Right atrium auricular region (tissue), 2 donors: ENCODE measurements around the gene MRPL4. TPM values are rescaled to one million over a fixed set of nuclear protein-coding genes. Genes with fewer than 3 reads are reported as not detected.

Source experiments
- DNase-seq: peaks from one replicate; pipeline ENCODE4 v3.0.0-alpha.2; 2019; ENCODE audit warnings: low spot score
- H3K27ac ChIP-seq, 2 donors: fragments of 200-600 bp; sonication (generic); 1 replicate in 1 of 2; 2 replicates in 1 of 2; pipeline ENCODE4 v1.5.1; 2016 to 2019
- H3K27me3 ChIP-seq, 2 donors: fragments of 200-600 bp; sonication (generic); one replicate each; pipeline versions ENCODE4 v1.5.1 to v1.6.0; 2017 to 2019
- H3K36me3 ChIP-seq: fragments of 200-600 bp; sonication (generic); one replicate; pipeline ENCODE4 v1.5.1; 2016
- H3K4me1 ChIP-seq, 2 donors: fragments of 200-600 bp; sonication (generic); one replicate each; pipeline versions ENCODE4 v1.5.1 to v1.6.0; 2017 to 2019
- H3K4me3 ChIP-seq, 2 donors: fragments of 200-600 bp; sonication (generic); 1 replicate in 1 of 2; 2 replicates in 1 of 2; pipeline ENCODE4 v1.5.1; 2017 to 2019; ENCODE audit warnings: mild to moderate bottlenecking in 1 of 2, moderate library complexity in 1 of 2
- H3K9me3 ChIP-seq, 2 donors: fragments of 200-600 bp; sonication (generic); one replicate each; pipeline ENCODE4 v1.5.1; 2019
- total RNA-seq, 2 donors: library from RNA; depleted of rRNA; stranded (reverse); fragments of >200 nt; gene quantifications; one replicate each; pipeline ENCODE4 v1.1.0, GENCODE V29; 2016
- TF ChIP-seq, protein P1 (sequence below), 2 donors: fragments of 200-600 bp; sonication (generic); IDR thresholded peaks; one replicate each; pipeline ENCODE4 v1.5.1; 2019; ENCODE audit warnings: antibody characterized with exemption in 2 of 2

The MRPL4 gene
- total RNA-seq, 2 donors from 2014 or later, result 75.9 to 86.3 TPM

DNA sequence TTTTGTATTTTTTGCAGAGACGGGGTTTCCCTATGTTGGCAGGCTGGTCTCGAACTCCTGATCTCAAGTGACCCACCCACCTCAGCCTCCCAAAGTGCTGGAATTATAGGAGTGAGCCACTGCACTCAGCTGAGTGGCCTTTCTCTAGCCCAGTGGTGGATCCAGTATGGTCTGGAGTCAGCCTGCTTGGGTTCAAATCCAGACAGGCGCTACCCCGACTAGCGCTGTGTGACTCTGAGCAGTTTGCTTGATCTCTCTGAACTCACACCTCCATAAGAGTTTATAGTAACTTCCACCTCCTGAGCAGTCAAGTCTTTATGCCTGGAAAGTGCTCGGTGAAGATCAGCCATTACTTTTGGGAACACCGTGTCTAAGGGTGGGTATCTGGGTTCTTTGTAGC, 31.3 kb upstream of the MRPL4 start:
- Histone ChIP-seq H3K27me3 (no peaks in the 10 kb centered on the region), H3K27ac (no peak overlapping the region), H3K36me3 (peaks cover 11% of the 10 kb centered on the region), H3K4me3 (no peak overlapping the region), H3K4me1 (peaks cover 0 to 3% of the 10 kb centered on the region in 2 donors), H3K9me3 (no peaks in the 10 kb centered on the region)
- DNase-seq, result no peak
- TF ChIP-seq, protein P1, sequence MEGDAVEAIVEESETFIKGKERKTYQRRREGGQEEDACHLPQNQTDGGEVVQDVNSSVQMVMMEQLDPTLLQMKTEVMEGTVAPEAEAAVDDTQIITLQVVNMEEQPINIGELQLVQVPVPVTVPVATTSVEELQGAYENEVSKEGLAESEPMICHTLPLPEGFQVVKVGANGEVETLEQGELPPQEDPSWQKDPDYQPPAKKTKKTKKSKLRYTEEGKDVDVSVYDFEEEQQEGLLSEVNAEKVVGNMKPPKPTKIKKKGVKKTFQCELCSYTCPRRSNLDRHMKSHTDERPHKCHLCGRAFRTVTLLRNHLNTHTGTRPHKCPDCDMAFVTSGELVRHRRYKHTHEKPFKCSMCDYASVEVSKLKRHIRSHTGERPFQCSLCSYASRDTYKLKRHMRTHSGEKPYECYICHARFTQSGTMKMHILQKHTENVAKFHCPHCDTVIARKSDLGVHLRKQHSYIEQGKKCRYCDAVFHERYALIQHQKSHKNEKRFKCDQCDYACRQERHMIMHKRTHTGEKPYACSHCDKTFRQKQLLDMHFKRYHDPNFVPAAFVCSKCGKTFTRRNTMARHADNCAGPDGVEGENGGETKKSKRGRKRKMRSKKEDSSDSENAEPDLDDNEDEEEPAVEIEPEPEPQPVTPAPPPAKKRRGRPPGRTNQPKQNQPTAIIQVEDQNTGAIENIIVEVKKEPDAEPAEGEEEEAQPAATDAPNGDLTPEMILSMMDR (IDR thresholded peaks at IDR 0.05), result no peak

DNA sequence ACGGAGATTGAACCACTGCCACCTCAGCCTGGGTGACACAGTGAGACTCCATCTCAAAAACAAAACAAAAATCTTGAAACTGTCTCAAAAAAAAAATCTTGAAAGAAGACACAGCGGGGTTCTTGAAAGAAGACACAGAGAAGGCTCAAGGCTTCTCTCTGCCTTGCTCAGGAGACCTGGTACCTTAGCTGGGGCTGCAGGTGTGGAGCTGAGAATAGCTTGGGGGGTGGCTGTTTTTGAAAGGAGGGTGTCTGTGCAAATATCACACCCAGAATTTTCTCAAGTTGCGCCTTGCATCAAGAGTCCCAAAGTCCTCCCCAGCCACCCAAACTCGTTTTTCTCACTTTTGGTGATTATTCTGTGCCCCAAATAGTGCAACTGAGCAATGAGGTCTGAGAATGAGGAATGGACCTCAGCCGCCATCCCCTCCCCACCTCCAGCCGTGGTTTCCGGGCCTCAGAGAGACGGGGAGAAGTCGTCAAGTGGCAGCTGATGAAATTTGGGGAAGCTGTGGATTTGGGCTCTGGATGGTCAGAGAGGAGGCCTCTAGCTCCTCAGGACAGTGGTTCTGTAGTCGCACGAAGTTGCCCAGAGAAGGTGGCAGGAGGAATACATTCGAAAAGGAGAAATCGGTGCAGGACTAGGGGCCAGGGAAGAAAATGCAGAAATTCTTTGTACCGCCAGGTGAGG, 29.7 kb upstream of the MRPL4 start:
- no peak for DNase-seq
- Histone ChIP-seq H3K27ac (no peak overlapping the region), H3K27me3 (no peaks in the 10 kb centered on the region), H3K36me3 (peaks cover 11% of the 10 kb centered on the region), H3K9me3 (no peaks in the 10 kb centered on the region), H3K4me3 (no peak overlapping the region), H3K4me1 (peaks cover 0 to 19% of the 10 kb centered on the region in 2 donors)
- TF ChIP-seq, protein P1 (IDR thresholded peaks at IDR 0.05), result no peak

DNA sequence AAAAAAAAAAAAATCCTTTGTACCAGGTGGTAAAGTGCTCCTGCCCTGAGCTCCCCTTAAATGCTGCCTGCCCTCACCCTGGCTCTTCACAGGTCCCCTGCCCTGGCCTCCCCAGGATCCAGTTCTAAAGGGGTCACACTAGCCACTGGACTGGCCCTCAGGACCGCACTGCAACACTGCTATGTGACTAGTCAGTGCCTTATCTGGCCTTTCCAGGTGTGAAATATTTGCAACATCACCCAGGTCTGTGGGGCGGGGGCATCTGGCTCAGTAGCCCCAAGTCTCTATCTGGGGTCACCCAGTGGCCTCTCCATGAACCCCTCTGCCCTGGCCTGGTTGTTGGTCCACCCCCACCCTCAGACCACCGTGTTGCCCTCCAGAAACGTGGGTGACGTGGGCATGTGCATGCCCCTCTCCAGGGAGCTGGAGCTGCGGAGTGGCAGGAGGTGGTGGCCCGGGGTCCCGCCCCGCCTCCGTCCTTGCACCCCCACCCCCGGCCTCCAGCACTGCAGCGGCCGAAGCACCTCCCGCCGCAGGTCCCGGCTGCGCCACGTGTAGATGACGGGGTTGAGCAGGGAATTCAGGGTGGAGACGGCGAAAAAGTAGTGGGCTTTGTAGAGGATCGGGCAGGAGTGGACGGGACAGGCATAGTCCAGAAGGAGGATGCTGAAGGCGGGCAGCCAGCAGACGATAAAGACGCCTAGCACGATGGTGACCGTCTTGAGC, 28.4 kb upstream of the MRPL4 start:
- H3K27ac ChIP-seq, result no peak overlapping the region
- no peak overlapping the region for H3K4me3 ChIP-seq
- H3K9me3 ChIP-seq, result no peaks in the 10 kb centered on the region
- no peak for DNase-seq
- H3K36me3 ChIP-seq, result peaks cover 11% of the 10 kb centered on the region
- H3K27me3 ChIP-seq, result no peaks in the 10 kb centered on the region
- TF ChIP-seq, protein P1 (IDR thresholded peaks at IDR 0.05), result no peak
- H3K4me1 ChIP-seq, result peaks cover 0 to 29% of the 10 kb centered on the region in 2 donors

DNA sequence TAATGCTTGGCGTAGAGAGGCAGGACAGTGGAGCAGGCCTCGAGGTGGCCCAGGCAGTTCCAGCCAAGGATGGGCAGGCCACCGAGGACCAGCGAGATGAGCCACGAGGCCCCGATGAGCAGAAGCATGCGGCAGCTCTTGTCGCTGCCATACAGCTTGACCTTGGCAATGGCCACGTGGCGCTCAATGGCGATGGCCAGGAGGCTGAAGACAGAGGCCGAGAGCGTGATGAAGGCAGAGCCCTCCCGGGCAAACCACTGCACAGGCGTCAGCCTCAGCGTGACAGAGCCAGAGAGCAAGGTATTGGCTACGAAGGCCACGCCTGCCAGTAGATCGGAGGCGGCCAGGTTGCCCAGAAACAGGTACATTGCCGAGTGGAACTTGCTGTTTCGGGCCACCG, 27.7 kb upstream of the MRPL4 start:
- TF ChIP-seq, protein P1 (IDR thresholded peaks at IDR 0.05), result no peak
- no peak for DNase-seq
- Histone ChIP-seq H3K27me3 (no peaks in the 10 kb centered on the region), H3K4me1 (peaks cover 0 to 34% of the 10 kb centered on the region in 2 donors), H3K9me3 (no peaks in the 10 kb centered on the region), H3K36me3 (peaks cover 11% of the 10 kb centered on the region), H3K4me3 (no peak overlapping the region), H3K27ac (no peak overlapping the region)

DNA sequence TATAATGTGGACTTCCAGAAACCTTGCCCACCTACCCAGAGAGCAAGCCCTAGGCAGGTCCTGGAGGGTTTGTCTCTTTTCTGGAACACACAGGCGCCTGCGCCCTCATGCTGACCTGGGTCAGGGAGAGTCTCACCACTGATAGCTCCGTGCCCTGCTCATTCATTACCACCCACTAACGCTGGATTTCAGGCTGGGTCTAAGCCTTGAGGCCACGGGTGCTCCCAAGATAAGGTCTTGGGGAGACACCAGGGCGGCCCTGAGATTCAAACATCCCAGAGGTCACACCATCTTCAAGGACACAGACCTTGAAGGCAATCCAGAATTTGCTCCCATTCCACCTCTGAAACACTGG, 26.0 kb upstream of the MRPL4 start:
- Histone ChIP-seq H3K36me3 (peaks cover 11% of the 10 kb centered on the region), H3K4me1 (peaks cover 0 to 46% of the 10 kb centered on the region in 2 donors), H3K4me3 (no peak overlapping the region), H3K9me3 (no peaks in the 10 kb centered on the region), H3K27me3 (no peaks in the 10 kb centered on the region), H3K27ac (peak overlapping the region; percentile 72 to 90)
- no peak for DNase-seq
- TF ChIP-seq, protein P1 (IDR thresholded peaks at IDR 0.05), result no peak
